Activated CD8-positive, alpha-beta memory T cell treated with anti-CD3 and anti-CD28 coated beads, Interleukin-2, amount 50 U/mL, for 48 hours (primary cell): ENCODE data around the gene HNRNPA2B1.
"Not testable (repeated sequence)": the region's sequence is repeated elsewhere in the genome, so short reads cannot be mapped to it uniquely, and the experiment has no call there.

Experiments
- DNase-seq: peaks from one replicate; pipeline ENCODE4 v3.0.0-alpha.2; 2020

Gene HNRNPA2B1

DNA sequence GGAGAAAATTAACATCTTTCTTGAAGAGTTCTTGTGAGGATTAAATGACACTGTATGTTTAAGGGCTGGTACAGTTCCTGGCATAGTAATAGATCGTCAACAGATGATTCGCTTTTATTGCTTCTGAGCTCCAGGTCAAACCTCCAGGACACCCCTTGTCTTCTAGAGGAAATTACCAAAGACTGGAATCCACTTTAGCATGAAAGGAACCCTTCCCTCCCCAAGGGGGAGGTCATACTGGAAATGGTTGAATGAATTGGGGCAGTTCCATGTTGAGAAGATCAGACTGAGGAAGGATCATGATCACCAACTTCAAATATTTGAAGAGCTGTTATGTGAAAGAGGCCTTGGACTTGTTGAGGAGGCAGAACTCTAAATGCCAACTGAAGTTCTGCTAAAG, 39.6 kb downstream of the HNRNPA2B1 start:
- no peak for DNase-seq

DNA sequence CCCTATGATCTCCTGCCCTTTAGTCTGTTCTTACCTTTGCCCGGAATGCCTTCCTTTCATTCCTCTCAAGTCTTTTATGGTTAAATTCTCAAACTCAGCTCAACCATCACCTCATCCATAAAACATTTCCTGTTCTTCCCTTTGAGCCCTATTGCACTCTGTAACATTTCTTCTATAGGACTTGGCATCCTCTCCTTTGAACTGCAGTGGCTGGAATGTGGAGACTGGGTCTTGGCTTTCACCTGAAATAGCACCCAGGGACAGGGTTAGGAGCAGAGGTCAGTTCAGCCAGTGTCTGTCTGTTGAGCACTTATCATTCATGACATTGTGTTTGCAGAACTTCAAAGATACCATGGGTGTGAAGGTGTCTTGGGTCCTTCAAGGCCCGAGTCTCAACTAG, 41.3 kb downstream of the HNRNPA2B1 start:
- DNase-seq, result no peak

DNA sequence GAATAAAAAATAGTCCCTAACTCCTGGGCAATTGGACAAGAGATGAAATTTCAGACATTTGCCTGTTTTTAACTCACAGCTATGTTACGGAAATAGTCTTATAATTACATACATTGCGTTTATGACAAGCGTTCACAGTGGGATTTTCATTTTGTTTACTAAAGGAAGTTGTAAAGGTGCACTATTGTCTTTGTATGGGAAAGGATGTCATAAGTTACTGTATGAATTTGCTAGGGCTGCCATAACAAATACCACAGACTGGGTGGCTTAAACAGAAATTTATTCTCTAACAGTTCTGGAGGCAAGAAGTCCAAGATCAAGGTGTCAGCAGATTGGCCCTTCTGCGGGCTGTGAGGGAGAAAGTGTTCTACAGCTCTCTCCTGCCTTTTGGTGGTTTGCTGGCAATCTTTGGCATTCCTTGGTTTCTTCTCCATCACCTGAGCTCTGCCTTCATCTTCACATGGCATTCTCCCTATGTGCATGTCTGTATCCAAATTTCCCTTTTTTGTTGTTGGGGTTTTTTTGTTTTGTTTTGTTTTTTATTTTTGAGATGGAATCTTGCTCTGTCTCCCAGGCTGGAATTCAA, 42.9 kb downstream of the HNRNPA2B1 start:
- no peak for DNase-seq

DNA sequence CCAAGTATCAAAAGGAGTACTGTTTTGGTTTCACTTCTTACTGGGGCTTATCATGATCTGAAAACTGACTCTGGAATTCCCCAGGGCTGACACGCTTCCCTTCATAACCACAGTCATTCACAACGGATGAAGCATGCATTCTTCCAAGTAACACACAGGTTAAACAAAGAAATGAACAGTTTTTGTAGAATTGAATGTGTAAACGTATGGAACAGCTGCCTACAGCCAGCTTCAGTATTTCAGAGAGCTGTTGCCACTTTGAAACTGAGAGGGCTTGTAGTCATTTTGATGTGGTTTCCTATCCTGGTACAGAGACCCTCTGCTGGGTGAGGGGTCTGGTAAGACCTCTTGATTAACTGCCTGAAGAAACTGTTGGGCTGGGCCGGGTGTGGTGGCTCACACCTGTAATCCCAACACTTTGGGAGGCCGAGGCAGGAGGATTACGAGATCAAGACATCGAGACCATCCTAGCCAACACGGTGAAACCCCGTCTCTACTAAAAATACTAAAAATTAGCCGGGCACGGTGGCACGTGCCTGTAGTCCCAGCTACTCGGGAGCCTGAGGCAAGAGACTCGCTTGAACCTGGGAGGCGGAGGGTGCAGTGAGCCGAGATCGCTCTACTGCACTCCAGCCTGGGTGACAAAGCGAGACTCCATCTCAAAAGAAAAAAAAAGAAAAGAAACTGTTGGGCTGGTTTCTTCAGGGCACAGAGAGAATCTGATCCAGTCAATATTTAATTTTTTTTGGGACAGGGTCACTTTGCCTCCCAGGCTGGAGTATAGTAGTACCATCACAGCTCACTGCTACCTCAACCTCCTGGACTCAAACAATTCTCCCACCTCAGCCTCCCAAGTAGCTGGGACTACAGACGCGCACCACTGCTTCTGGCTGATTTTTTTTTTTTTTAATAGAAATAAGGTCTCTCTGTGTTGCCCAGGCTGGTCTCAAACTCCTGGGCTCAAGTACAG, 43.8 kb downstream of the HNRNPA2B1 start:
- peak; percentile 57 for DNase-seq

DNA sequence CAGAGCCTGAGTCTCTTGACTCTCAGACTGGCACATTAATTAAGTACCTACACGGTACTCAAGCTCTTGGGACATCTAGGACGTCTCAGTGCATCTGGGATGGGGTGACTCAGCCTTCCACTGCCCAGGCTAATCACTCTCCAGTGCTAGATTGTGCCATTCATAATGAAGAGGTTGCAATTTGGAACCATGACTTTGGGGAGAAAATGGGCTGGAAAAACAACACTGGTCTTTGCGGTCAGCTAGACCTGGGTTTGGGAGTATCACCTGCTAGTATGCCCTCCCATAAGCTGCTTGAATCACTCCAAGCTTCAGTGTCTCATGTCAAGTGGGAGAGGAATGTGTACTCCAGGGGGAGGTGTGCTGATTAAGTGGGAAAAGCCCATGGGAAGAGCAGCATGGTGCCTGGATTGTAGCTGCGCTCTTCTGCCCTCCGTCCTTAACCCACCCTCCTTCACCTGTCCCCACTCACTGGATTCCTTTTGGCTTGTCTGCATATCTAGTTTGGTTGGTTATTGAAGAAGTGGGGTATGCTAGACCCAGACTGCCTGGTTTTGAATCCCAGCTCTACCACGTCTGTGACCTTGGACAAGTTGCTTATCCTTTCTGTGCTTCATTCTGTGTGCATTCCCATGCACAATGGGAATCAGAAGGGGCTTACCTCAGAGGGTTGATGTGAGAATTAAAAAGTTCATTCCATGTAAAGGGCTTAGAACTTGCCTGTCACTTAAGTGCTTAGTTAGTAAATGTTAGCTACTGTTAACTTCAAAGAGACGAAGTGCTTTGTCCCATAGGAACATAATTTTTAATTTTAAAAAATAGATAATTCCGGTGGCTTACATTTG, 44.8 kb downstream of the HNRNPA2B1 start:
- no peak for DNase-seq

DNA sequence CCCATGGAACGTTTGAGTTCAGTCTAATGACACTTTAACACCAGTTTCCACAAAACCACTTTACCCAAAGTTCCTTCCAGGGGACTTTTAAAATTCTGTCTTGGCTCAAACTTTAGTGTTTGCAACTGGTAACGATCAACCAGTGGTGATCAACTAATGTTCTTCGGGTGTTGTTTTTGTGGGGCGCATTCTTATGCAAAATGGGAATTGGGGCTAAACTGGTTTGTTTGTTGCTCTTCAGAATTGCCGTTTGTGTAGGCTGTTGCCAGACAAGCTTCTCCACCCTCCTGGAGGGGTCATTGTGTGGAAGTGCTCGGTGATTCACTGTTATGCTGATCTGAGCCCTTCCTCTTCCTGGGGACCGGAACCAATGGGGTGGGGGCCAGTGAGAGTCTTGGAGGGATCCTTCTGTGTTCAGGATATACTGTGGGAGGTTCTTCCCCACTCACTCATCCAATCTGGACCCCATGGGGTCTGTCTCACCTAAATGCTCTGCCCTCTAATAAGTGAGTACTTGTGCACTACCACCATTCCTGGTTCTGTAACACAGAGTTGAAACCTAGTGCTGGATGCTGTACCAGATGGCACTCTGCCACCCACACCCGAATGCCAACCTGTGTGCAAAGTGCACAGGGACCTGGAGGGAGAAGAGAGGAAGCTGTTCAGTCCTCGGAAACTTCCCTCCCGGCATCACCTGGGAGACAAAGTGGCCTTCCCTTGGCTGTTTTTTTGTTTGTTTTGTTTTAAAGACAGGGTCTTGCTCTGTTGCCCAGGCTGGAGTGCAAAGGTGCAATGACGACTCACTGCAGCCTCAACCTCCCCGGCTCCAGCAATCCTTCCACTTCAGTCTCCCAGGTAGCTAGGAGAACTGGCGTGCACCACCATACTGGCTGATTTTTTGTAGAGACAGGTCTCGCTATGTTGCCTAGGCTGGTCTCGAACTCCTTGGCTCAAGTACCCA, 46.4 kb downstream of the HNRNPA2B1 start:
- DNase-seq, result peak; percentile 61

DNA sequence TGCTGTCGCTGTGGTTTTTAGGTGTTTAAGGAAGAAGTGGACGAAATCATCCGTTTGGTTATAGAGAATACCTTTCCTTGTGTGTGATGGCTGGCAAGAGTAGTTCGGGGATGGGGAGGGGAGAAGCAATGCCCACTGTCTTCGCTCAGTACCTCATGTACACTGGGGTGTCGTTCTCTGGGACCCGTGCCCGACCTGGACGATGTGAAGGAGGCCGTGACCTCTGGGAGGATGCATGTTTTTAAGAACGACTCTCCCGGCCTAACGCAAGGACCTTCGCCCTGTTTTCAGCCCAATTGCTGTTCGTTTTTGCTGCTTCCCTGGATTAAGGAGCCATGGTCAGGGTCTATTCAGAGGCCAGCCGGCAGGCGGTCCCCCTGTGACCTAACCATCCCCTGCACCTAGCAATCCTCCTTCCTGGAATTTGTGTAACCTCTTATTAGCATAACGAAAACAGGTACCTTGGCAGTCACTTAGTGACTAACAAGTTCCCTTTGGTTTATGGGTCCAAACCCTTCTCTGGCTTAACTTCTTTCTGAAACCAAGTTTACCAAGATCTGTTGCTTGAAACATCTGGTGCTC, 47.2 kb downstream of the HNRNPA2B1 start:
- DNase-seq, result peak; percentile 72

DNA sequence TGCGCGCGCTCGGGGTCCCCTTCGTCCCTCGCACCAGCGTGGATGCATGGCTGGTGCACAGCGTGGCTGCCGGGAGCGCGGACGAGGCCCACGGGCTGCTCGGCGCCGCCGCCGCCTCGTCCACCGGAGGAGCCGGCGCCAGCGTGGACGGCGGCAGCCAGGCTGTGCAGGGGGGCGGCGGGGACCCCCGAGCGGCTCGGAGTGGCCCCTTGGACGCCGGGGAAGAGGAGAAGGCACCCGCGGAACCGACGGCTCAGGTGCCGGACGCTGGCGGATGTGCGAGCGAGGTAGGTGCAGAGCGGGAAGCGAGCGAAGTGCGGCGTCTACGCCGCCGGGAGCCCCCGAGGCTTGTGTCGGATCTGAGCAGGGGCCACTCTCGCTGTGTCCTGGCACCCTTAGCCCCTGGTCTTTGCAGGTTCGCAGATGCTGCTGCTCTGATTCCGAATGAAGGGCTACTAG, 47.7 kb downstream of the HNRNPA2B1 start:
- peak; percentile 75 for DNase-seq

DNA sequence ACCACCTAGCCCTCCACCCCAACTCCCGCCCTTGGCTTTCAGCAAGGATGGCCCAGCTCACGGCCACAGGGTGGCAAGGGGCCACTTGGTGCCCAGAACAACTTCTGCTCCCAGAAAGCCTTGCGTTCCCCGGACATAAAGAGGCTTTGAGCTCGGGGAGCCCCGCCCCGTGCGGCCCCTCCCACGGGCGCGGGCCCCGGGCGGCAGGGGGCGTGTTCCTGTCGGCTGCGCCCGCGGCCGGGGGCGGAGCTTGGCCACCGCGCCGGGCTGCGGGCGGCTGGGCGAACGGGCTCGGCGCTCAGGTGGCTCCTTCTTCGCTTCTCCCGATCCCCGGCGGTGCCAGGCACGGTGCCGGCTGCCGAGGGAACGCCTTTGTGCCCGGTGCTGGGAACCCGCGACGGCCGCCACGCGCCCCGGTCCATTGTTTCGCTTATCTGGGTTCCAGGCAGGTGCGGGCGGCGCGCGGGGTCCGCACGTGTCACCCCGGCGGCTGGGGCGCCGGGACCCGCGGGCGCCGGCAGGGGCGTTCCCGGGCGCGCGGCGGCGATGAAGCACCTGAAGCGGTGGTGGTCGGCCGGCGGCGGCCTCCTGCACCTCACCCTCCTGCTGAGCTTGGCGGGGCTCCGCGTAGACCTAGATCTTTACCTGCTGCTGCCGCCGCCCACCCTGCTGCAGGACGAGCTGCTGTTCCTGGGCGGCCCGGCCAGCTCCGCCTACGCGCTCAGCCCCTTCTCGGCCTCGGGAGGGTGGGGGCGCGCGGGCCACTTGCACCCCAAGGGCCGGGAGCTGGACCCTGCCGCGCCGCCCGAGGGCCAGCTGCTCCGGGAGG, 48.4 kb downstream of the HNRNPA2B1 start, which contains the start of gene NFE2L3:
TSS of gene NFE2L3 (plus strand) at position 246 of the 829 bp plus-strand sequence. CDS start at position 547, 301 bp downstream.
- DNase-seq, result peak; percentile 90

DNA sequence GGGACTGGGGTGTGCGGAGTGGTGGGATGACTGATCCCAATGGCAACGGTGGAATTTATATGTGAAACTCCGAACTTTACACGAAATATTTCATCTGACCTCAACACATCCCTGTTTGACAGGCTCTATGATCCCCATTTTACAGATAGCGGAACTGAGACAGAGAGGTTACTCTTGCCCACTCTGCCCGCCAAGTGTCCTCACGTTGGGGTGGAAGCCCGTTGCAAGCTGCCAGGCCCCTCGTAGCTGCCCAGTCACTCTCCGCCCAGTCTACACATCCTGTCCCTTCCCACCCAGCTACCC, 48.9 kb downstream of the HNRNPA2B1 start:
- no peak for DNase-seq

DNA sequence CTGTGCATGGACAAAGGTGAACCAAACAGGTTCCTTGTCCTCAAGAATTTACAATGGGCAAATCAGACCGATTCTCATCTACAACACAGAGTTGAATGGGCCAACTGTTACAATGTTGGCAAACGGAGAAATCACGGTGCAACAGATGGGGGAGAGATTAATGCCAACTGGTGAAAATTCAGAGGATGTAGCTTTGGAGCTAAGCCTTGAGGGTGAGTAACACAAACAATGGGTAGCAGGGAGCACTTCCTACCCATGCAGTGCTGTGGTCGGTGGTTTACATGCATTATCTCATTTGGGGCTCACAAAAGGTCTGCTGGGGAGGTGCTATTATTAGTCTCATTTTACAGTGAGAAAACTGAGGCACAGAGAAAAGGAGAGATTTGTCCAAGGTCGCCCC, 49.5 kb downstream of the HNRNPA2B1 start:
- no peak for DNase-seq

DNA sequence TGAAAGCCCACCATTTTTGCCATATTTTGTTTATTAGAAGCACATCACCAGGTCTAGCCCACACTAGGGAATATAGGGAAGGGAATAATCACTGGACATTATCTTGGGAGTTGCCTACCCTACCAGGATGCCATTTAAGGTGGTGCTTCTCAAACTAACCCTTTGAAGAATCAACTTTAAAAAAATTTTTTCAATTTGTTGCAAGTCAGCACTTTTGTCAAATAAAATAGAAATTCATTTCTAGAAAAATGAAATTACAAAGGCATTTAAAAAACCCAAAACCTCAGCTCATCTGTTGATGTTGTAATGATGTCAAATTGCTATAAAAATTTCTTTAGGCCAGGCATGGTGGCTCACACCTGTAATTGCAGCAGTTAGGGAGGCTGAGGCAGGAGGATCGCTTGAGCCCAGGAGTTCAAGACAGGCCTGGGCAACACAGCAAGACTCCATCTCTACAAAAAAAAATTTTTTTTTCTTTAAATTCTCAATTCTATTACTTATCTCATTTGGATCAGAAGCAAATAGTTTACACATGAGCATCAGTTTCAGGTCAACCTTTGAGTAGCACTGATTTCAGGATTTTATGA, 51.1 kb downstream of the HNRNPA2B1 start:
- no peak for DNase-seq

DNA sequence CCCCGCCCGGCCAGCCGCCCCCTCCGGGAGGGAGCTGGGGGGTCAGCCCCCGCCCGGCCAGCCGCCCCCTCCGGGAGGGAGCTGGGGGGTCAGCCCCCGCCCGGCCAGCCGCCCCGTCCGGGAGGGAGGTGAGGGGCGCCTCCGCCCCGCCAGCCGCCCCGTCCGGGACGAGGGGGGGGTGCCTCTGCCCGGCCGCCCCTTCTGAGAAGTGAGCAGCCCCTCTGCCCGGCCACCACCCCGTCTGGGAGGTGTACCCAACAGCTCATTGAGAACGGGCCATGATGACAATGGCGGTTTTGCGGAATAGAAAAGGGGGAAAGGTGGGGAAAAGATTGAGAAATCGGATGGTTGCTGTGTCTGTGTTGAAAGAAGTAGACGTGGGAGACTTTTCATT, 52.2 kb downstream of the HNRNPA2B1 start:
- not testable (repeated sequence) for DNase-seq

DNA sequence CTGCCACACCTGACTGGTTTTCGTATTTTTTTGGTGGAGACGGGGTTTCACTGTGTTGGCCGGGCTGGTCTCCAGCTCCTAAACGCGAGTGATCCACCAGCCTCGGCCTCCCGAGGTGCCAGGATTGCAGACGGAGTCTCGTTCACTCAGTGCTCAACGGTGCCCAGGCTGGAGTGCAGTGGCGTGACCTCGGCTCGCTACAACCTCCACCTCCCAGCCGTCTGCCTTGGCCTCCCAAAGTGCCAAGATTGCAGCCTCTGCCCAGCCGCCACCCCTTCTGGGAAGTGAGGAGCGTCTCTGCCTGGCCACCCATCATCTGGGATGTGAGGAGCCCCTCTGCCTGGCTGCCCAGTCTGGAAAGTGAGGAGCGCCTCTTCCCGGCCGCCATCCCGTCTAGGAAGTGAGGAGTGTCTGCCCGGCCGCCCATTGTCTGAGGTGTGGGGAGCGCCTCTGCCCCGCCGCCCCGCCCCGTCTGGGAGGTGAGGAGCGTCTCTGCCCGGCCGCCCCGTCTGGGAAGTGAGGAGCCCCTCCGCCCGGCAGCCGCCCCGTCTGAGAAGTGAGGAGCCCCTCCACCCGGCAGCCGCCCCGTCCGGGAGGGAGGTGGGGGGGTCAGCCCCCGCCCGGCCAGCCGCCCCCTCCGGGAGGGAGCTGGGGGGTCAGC, 52.8 kb downstream of the HNRNPA2B1 start:
- DNase-seq, result not testable (repeated sequence)

DNA sequence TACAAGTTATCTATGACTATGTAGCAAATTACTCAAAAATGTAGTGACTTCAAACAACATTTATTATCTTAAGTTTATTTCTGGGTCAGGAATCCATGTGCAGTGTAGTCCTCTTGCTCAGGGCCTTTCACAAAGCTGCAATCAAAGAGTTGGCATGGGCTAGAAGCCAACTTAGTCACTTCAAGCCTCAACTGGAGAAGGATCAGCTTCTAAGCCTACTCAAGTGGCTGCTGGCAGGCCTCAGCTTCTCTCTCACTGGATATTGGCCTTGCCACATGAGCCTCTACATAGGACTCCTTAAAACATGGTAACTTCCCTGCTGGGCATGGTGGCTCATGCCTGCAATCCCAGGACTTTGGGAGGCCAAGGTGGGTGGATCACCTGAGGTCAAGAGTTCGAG, 53.5 kb downstream of the HNRNPA2B1 start:
- DNase-seq, result no peak

DNA sequence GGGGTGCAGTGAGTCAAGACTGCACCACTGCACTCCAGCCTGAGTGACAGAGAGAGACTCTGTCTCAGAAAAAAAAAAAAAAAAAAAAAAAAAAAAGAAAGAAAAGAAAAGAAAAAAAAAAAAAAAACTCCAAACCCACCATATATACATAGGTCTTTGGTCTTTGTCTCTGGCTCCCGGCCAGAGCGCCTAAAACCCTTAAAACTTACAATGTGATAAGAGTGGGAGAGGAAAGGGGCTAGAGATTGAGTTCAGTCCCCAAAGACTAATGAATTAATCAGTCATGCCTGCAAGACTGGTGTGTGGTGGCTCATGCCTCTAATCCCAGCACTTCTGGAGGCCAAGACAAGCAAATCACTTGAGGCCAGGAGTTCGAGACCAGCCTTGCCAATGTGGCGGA, 55.3 kb downstream of the HNRNPA2B1 start:
- no peak for DNase-seq

DNA sequence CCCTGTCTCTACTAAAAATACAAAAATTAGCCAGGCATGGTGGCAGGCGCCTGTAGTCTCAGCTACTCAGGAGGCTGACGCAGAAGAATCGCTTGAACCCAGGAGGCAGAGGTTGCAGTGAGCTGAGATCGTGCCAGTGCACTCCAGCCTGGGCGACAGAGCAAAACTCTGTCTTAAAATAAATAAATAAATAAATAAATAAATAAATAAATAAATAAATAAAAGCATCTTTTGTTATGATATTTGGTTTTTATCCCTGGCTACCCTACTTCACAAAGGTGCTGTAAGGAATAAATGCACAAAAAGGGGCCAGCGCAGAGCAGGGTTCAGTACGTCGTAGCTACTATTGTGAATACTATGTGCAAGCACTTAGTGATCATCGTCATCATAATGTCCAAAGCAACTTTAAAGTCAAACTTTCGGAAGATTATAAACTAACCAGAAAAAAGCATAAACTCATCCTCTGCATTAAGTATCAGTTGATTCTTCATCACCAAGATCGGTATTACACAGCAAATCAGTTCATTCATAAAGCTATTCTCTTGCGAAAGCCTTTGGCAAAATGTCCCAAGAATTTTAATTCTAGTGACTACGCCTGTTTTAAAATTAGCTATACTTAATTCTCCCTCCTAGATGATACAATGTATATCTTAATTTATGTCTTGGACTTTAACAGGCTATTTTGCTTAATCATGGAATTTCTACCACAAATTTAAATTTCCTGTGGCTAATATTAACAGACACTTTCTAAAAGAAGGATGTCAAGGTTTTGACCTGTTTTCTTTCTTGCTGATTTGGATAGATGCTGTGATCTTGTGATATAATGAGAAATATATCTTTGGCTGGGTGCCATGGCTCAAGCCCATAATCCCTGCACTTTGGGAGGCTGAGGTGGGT, 56.1 kb downstream of the HNRNPA2B1 start:
- DNase-seq, result no peak

DNA sequence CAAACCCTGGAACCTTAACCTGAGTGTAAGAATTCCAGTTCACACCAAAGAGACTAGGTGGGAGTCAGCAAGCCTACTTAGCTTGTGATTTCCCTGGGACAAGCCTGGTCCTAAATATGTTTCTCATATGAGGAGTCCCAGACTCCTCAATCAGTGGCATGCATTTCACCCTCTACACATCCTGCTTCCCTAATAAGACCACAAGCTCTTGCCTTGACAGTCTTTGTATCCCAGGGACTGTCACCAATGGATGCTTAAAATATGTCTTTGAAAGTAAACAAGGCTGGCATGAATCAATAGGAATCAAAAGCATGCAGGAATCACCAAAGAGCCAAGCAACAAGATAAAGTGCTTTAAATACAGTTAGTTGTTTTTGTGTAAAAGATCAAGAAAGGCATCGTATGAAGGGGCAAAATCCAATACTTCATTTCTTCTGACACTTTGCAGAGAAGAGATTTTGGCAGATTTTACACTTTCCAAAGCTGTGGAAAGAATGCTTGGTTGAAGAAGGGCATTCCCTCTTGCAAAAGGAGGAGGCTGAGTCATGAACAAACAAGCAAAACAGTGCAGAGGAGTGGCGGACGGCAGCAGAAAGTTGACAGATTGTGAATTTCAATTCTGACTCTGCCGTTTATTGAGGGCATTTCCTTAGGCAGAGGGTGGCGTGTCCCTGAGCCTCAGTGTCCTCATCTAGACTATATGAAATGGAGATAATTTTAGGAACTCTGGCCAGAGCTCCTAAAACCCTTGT, 57.1 kb downstream of the HNRNPA2B1 start:
- DNase-seq, result no peak
